Activated CD4-positive, alpha-beta T cell treated with anti-CD3 and anti-CD28 coated beads for 48 hours (primary cell): Measurements from ENCODE around the gene CLDN18.

Experiments
- DNase-seq: peaks from one replicate; pipeline ENCODE4 v3.0.0-alpha.2; 2020

CLDN18 gene

DNA sequence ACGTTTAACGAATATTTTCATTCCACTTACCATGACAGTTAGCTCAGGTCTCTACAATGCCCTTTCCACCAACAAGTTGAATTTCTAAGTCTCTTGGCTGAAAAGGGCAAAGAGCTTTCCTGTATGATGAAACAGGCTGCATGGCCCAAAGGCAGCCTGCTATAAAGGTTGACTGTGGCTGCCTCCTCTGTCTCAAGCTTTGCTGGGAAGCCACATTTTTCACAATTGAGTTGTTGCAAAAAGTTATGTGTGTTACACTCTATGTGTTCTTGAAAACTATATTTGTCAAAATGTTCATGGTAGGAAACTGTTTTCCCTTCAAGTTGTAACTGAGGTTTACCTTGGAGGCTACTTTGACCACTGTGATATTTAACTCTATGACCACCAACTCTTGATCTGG, 56.0 kb downstream of the CLDN18 start:
- DNase-seq, result no peak

DNA sequence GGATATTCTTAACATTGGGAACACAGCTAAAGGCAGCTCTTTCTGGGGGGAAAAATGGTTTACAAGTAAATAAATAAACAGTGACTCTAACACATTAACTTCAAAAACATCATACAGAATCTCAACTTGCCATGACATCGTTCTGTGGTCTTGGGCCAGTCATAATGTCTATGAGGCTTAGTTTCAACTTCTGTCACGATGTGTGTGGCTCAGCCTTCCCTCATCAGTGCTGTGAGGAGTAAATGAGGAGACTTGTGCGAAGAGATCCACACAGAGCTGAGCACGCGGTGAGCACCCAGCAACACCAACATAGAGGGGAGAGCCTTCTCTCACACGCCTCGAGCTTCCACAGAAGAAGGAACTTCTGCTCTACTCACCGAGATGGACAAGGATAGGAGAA, 56.4 kb downstream of the CLDN18 start:
- peak; percentile 66 for DNase-seq

DNA sequence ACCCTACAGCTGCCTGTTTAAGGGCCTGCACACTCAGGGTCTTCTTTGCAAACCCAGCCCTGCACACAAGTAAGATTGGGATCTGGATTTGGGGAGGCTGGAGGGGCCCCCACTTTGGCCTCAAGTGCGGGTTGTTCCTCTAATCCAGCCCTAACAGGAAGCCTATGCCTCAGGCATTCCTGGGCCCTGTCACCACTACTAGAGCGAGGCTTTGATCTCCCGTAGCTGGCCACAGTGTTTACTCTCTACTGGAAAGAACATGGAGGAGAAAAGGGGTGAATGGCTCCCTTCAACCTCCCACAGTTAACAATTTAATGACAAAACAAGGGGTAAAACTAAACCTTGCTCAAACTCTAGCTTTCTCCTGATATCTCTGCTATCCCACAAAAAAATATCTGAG, 57.0 kb downstream of the CLDN18 start:
- DNase-seq, result no peak

DNA sequence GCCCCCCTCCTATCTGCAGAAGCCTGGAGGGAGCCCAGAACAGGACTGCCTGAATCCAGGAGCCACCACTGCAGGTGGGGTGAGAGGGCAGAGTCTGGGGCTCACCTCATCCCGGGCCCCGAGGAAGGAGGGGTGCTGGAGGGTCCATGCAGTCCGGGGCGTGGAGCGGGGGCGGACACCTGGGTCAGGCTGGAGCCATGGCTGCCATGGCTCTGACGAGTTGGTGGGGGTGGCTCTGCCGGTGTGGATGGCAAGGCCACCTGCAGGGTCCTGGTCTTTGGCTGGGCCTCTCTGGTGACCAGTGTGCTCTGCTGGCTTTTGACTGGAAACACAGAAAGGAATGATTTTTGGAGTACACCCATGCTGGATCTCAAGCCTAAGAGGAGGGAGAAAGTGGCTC, 58.1 kb downstream of the CLDN18 start:
- DNase-seq, result no peak

GRCh38 chr3:138068579-138069174, 58.7 kb downstream of the CLDN18 start:
- DNase-seq, result peak; percentile 88

DNA sequence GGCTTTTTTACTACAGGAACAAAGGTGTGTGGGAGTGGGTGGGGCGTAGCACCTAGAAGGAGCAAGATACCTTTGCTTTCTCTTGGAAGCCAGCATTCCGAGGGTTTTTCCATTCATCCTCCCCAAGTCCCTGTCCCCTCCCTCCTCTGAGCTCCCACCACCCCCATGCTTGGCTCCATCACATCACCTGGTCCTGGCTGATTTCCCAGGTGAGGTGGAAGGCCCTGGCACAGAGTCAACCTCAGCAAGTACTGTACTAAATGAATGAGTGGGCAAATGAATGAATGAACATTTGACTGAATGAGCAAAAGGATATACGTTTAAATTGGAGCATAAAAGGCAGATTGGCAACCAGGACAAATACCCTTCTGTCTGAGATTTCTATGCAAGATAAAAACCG, 60.0 kb downstream of the CLDN18 start:
- DNase-seq, result no peak

- no peak for DNase-seq
Measured at GRCh38 chr3:138072796-138073195, 62.8 kb downstream of the CLDN18 start.

DNA sequence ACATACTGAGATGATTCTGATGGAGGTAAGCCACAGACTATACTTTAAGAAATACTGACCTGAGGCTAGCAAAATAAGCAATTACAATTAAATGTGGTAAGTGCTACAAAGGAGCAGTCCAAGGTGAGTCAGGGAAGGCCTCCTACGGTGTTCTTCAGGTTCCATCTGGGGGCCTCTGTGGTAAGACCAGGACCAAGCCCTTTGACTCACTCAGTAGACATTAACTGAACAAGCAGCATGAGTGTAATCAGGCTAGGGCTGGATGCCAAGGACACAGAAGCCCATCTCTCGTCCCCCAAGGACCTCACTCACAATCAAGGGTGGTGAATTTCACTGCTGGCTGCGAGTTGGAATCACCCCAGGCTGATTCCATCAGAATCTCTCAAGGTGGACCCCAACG, 68.1 kb downstream of the CLDN18 start:
- no peak for DNase-seq

- DNase-seq, result peak; percentile 52
Measured at GRCh38 chr3:138078901-138079344, 69.0 kb downstream of the CLDN18 start.

DNA sequence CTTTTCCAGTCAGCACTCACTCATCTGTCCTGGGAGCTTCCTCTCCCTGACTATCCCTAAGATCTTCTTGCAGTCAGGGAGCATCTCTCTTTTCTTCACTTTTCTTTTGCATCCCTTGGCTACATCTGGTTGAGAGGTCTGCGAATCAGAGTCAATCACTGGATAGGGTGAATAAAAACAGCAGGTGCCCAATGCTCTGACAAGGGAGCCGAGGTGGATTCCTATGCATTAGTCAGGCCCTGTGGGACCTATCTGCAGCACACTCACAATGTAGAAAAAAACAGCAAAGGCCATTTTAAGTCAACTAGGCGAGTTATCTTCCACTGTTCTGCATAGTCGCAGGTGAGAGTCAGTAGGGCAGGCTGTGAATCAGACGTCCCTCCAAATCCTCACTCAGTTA, 69.9 kb downstream of the CLDN18 start:
- no peak for DNase-seq

- DNase-seq, result no peak
Measured at GRCh38 chr3:138081371-138082084, 71.6 kb downstream of the CLDN18 start.

GRCh38 chr3:138082085-138082991, 72.4 kb downstream of the CLDN18 start:
- DNase-seq, result peak; percentile 37

DNA sequence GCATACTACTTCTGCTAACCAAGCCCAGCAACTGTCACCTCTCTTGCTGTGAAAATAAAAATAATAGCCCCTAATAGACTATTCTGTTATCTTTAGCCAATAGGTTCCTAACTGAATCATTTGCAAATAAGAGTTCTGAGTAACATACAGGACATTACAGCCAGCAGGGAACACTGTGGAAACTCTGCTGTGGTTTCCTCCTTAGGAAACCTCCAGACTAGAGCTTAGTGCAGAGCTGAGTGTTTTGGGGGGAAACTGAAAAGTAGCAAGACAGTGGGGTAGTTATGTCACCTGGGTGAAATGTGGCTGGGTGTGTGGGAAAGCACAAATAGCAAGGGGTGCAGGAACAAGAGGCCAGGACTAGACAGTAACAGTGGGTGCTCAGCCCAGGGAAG, 73.0 kb downstream of the CLDN18 start:
- no peak for DNase-seq
